ENCODE results near the gene MYH14.

- TF ChIP-seq CTCF (conservative IDR thresholded peaks at IDR 0.05; ENCODE audit: low read depth, low read length) (no peak), EZH2 (IDR thresholded peaks at IDR 0.05; ENCODE audit: borderline replicate concordance, low read depth, low read length, poor library complexity, severe bottlenecking) (no peak)
Measured at GRCh38 chr19:50223439-50223716, 20.0 kb downstream of the MYH14 start.

Data from A673 (cell line).